Type B pancreatic cell (in vitro differentiated cells): Measurements from ENCODE around the gene UGT1A5. TPM values are rescaled to one million over a fixed set of nuclear protein-coding genes. Genes with fewer than 3 reads are reported as not detected.

Experiments
- DNase-seq: peaks from one replicate; pipeline ENCODE4 v3.0.0; 2021; ENCODE audit warnings: mixed read lengths; ENCODE audit not compliant: unreplicated experiment; ENCODE audit errors: extremely low spot score
- H3K27ac Mint-ChIP-seq: 2 replicates; pipeline ENCODE4 v1.8.0; 2021; ENCODE audit warnings: mild to moderate bottlenecking, mixed read lengths
- H3K27me3 Mint-ChIP-seq: 2 replicates; pipeline ENCODE4 v1.8.0; 2021; ENCODE audit warnings: mixed read lengths
- H3K36me3 Mint-ChIP-seq: 2 replicates; pipeline ENCODE4 v1.8.0; 2021; ENCODE audit warnings: mixed read lengths
- H3K4me1 Mint-ChIP-seq: one replicate; pipeline ENCODE4 v1.8.0; 2021; ENCODE audit warnings: mixed read lengths; ENCODE audit not compliant: unreplicated experiment
- H3K4me3 Mint-ChIP-seq: 2 replicates; pipeline ENCODE4 v1.8.0; 2021; ENCODE audit warnings: mild to moderate bottlenecking, mixed read lengths
- H3K9me3 Mint-ChIP-seq: 2 replicates; pipeline ENCODE4 v1.8.0; 2021; ENCODE audit warnings: mixed read lengths
- CTCF ChIP-seq: fragments of 200-600 bp; sonication (generic); conservative IDR thresholded peaks from 2 replicates; pipeline ENCODE4 v1.5.0; 2021; ENCODE audit warnings: antibody characterized with exemption, mild to moderate bottlenecking
- total RNA-seq: library from RNA; stranded (reverse); gene quantifications from 2 replicates; pipeline ENCODE4 v1.2.1, GENCODE V29; 2021; ENCODE audit warnings: low replicate concordance

The UGT1A5 gene
- total RNA-seq, 1 donor from 2014 or later = not detected

GRCh38 chr2:233772153-233772552 lies 59.4 kb downstream of the UGT1A5 start:
- H3K9me3 Mint-ChIP-seq = peaks cover 3% of the 10 kb centered on the region
- no peaks in the 10 kb centered on the region for H3K36me3 Mint-ChIP-seq
- no peaks in the 10 kb centered on the region for H3K4me1 Mint-ChIP-seq
- H3K4me3 Mint-ChIP-seq = no peak overlapping the region
- H3K27ac Mint-ChIP-seq = no peak overlapping the region
- DNase-seq = no peak
- TF ChIP-seq CTCF = no peak
- H3K27me3 Mint-ChIP-seq = peaks cover 14% of the 10 kb centered on the region

- no peaks in the 10 kb centered on the region for H3K36me3 Mint-ChIP-seq
Observed at GRCh38 chr2:233772583-233772982, 59.9 kb downstream of the UGT1A5 start.

GRCh38 chr2:233773854-233774253 lies 61.1 kb downstream of the UGT1A5 start:
- Mint-ChIP-seq H3K9me3 (peaks cover 3% of the 10 kb centered on the region), H3K4me1 (no peaks in the 10 kb centered on the region), H3K27me3 (peaks cover 23% of the 10 kb centered on the region), H3K36me3 (no peaks in the 10 kb centered on the region), H3K27ac (no peak overlapping the region), H3K4me3 (no peak overlapping the region)
- no peak for DNase-seq
- TF ChIP-seq CTCF = no peak

More at GRCh38 chr2:233772583-233772982, 59.9 kb downstream of the UGT1A5 start:
- no peaks in the 10 kb centered on the region for H3K4me1 Mint-ChIP-seq
- H3K27ac Mint-ChIP-seq = no peak overlapping the region
- DNase-seq = no peak
- H3K27me3 Mint-ChIP-seq = peaks cover 18% of the 10 kb centered on the region
- no peak for TF ChIP-seq CTCF
- no peak overlapping the region for H3K4me3 Mint-ChIP-seq
- peaks cover 3% of the 10 kb centered on the region for H3K9me3 Mint-ChIP-seq

DNA sequence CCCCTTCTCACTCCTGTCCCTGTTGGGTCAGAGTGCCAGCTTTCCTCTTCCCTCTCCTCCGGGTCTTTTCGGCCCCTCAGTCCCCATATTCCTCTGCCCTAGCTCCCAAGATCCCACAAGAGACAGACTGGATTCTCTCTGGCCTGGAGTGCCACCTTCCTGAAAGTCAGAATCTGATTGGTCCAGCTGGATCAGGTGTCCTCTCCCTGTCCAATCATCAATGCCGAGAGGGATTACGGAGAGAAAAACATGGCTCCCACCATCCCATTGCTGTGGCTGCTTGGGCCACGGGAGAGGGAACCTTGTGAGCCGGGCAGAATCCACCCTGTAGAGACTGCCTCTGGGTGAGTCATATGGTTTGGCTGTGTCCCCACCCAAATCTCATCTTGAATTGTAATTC lies 62.7 kb downstream of the UGT1A5 start:
- Mint-ChIP-seq H3K4me1 (no peaks in the 10 kb centered on the region), H3K27me3 (peaks cover 26% of the 10 kb centered on the region), H3K4me3 (no peak overlapping the region), H3K36me3 (no peaks in the 10 kb centered on the region), H3K9me3 (peaks cover 3% of the 10 kb centered on the region), H3K27ac (no peak overlapping the region)
- DNase-seq = no peak
- no peak for TF ChIP-seq CTCF

DNA sequence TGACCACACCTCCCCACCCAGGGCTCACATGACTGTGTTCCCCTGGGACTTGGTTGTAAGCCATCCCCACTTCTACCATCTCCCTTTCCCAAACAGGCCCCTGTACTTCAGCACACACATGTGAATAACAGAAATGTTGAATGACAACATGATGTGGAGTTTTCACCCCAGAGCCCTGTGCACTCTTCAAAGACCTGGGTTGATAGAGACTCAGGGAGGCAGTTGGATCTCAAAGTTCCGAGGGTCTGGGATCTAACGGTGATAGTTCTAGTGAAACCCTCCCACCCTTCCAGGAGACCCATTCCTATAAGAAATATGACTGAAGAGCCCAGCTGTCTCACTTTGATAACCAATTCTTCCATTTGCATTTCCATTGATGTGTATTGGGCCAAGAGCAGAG lies 65.3 kb downstream of the UGT1A5 start, which contains the start of gene MROH2A:
TSS of gene MROH2A (plus strand) at position 301 of the 400 bp plus-strand sequence. CDS start 1,029 bp downstream, outside the sequence.
- no peak for TF ChIP-seq CTCF
- Mint-ChIP-seq H3K36me3 (no peaks in the 10 kb centered on the region), H3K4me3 (no peak within 1 kb of the TSS), H3K27me3 (peaks cover 27% of the 10 kb centered on the region), H3K4me1 (no peaks in the 10 kb centered on the region), H3K27ac (no peak within 1 kb of the TSS), H3K9me3 (peaks cover 3% of the 10 kb centered on the region)
- no peak for DNase-seq

DNA sequence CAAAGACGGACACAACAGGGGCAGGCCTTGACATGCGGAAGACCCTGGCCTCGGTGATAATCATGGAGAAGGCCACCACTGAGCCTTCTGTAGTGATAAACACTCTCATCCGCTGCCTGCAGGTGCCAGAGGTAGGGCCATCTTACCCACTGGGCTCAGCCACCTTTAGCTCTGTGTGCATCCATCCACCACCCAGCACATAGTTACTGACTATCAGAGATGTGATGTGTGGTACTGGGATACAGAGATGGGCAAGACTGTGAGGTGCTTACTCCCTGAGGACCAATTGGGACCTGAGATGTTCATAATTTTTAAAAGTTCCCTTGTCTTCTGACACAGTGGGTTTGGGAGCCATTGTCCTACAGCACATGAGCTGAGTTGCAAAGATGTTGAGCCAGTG lies 67.0 kb downstream of the UGT1A5 start:
- no peak overlapping the region for H3K27ac Mint-ChIP-seq

More for the DNA sequence above, 67.0 kb downstream of the UGT1A5 start:
- Mint-ChIP-seq H3K27me3 (peaks cover 29% of the 10 kb centered on the region), H3K36me3 (no peaks in the 10 kb centered on the region), H3K9me3 (peaks cover 3% of the 10 kb centered on the region), H3K4me1 (no peaks in the 10 kb centered on the region), H3K4me3 (no peak overlapping the region)
- no peak for DNase-seq
- no peak for TF ChIP-seq CTCF
